ENCODE measurements around the gene PRKAG3.

PRKAG3 gene

DNA sequence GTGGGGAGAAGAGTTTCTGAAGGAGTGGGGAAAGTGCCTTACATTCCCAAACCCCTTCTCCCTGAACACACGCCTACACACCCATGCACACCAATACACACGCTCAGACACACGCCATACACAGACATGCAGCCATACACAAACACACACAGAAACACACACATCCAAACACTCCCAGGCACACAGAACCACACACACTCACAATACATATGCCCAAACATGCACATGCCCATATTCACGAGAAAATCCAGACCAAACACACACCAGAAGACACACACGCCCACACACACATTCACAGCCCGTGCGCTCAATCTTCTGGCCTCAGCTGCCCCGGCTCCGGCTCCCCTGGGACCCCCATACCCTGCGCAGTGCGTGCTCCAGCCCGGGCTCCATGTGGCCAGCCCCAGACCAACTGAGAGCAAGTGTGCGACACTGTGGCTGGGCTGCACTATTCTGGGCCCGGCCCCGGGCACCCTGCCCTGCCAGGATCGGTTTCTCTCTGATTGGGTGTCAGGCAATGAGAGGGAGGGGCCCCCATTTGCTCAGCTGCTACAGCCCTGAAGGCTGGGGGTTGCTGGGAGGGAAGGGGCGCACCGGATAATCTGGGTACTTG lies at the start of gene PRKAG3:
TSS of gene PRKAG3 (minus strand) at position 426 of the 613 bp plus-strand sequence.
- DNase-seq = no peak

DNA sequence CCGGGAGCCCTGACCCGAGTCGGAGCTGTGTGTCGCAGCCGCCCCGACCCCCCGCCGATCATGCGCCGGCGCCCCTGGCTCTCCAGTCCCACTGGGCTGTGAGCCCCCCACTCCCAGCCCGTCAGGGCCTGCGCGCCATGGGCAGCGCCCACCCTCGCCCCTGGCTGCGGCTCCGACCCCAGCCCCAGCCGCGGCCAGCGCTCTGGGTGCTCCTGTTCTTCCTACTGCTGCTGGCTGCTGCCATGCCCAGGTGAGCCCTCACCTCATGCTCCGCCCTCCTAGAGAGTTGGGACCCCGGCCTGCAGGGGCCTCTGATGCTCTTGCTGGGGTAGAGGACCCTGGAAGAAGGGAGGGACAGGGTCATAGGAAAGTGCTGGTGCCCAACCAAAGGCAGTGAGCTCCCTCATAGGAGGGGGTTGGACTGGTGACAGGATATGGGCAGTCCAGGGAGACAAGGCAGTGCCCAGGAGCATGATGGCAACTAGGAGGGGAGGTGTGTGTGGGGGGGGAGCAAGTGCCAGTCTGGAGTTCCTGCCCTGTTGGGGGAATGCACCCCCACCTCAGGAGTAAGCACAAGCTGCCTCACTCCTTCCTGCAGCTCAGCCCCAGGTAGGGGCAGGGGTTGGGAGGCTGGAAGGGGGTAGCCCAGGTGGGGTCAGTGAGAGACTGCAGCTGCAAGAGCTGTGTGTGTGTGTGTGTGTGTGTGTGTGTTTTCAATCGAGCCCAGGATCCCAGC lies 49.4 kb upstream of the PRKAG3 start:
- no peak for DNase-seq

DNA sequence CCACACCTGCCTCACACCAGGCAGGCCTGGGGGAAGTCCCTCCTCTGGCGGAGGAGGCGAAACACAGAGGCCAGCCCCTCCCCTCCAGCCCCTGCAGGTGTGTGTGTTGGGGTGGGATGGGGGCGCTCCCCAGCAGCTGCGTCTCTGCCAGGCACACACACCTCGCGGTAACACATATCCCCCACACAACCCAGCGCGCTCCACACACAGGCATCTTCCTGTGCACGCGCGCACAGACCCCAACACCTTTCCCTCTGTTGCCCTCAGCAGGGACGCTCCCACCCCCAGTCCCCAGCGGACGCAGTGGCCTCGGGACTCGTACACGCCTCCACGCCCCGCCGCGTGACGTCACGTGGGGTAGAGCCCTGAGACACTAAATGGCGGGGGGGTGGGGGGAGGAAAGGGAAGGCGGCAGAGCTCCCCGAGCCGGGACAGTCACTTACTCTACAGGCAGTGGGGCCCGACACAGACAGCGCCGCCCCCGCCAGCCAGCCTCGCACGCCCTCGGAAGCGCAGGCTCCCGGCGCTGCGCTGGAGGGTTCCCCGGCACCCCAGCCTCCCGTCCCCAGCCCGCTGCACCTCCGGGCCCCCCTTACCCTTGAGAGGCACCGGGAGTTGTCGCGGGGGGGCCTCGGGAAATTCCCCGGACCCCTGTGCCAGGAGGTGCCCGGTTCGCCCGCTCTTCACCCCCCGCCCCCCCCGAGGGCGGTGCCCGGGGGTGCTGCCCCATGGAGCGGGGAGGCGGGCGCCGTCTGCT lies 48.7 kb upstream of the PRKAG3 start, which contains the start of gene WNT10A:
TSS of gene WNT10A (plus strand) at position 751 of the 757 bp plus-strand sequence. CDS start 144 bp downstream, outside the sequence.
- DNase-seq = peak; percentile 82

DNA sequence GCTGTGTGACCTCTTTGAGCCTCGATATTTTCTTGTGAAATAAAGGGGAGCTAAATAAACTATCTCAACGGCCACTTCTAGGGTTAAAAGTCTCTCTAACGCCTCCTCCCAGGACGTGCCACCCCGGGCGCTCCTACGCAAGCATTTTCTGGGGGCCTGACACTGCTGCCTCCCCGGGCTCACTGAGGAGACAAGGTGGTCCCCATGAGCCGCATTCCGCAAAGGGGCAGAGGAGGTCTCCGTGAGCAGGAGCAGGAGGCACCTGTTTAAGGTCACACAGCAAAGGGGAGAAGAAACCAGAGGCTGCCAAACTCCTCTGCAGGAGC lies 48.1 kb upstream of the PRKAG3 start:
- no peak for DNase-seq

DNA sequence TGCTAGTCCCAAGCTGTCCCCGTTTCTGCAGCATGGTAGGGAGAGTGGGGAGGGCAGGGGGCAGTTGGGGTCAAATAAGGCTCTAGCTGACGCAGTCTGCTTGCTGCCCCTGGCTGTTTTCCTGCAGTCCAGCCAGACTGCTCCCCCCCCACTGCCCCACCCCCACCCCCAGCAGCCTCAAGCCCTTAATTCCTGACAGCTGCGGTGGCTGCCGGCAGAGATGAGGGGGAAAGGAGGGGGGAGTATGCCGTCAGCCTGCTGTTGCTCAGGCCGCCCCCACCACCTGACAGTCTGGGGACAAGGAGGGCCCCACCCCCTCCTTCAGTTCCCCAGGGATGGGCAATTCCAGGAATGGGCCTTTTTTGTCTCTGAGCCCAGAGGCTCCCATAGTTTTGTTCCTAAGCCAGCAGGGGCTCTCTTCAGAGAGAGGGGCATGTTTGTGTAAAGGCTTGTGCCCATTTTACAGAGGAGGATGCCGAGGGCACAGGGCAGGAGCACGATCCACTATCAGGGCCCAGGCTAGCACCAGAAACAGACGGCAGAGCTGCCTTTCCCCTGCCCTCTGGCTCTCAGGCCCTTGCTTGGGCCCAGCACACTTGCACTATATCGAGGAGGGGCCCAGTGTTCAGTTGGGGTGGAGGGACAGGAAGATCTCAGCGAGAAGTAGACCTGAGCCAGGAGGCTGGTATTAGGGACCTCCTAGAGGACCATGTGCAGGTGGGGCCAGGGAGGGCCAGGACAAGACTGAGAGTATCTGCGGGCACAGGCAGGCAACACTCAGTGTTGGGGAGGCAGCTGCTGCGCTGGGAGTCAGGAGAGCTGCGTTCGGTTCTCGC lies 47.5 kb upstream of the PRKAG3 start:
- no peak for DNase-seq

DNA sequence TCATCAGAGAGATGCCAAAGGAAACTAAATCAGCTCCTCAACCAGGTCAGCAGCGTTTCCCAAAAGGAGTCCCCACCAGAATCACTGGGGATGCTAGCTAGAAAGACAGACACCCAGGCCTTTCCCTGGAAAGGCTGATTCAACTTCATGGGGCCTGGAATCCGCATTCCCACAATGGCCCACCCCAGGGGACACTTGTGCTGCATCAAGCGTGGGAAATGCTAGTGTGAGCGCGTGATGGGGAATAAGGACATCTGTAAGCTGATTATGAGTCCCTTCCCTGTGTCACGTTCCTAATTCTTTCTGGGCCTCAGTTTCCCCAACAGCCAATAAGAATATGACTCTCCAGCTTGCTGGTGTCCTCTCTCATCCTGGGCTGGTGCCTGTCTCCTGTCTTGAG lies 46.9 kb upstream of the PRKAG3 start:
- DNase-seq = no peak

DNA sequence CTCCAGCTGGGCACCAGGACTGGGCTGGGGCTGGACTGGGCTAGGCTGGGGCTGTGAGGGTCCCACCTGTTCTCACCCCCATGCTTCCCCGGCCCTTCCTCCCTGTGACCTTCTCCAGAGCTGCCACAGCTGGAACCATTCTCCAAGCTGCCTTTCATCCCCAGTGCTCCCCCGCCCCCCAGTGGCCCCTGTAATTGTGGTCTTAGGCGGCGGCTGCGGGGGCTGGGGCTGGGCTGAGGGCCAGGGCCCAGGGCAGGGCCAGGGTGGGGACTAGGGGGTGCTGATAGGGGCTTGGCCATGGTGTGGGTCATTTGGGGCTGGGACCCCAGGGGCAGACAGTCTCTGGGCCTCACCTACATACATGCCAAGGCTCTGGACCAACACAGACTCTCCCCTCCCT lies 46.3 kb upstream of the PRKAG3 start:
- no peak for DNase-seq

DNA sequence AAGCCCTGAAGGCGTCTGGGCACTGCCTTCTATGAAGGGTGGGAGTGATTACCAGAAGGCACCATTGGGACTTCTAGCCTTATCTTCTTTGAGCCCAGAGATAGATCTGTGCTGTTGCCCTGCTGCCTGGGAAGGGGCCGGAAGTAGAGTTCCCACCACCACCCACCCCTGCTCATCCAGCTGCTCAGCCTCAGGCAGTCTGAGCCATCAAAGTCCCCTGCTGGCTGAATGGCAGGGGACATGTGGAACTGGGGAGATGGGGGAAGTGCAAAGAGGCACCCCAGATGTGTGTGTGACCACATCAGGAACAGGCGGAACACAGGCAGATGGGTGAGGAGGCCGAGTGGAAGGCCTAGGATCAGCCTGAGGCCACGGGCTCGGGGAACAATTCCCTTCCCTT lies 45.7 kb upstream of the PRKAG3 start:
- DNase-seq = no peak

DNA sequence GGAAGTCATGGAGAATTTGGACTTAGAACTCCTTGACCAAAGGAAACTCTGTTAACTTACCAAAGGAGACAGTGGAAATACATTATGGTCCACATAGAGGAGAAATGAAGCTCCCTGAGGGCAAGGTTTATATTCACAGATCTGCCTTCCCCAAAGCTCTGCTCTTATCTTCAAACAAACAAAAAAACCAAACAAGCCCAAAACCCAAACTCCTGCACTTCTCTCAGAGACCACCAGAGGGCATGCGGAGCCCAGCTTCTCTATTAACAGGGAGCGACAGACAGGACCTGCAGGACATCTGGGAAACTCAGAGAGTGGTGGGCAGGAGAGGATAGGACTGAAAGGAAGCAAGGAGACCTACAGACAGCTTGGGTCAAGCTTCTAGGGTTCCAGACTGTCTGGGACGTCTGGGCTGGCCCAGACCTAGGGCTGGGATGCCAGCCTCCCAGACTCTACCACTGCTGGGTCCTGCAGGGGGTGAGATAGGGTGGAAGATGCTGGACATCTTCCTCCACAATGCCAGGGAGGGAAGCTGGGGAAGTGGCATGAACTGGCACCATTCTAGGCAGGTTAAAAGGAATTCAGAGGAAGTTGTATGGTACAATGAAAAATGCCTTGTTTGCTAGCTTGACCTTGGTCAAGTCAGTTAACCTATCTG lies 45.1 kb upstream of the PRKAG3 start:
- DNase-seq = peak; percentile 70

DNA sequence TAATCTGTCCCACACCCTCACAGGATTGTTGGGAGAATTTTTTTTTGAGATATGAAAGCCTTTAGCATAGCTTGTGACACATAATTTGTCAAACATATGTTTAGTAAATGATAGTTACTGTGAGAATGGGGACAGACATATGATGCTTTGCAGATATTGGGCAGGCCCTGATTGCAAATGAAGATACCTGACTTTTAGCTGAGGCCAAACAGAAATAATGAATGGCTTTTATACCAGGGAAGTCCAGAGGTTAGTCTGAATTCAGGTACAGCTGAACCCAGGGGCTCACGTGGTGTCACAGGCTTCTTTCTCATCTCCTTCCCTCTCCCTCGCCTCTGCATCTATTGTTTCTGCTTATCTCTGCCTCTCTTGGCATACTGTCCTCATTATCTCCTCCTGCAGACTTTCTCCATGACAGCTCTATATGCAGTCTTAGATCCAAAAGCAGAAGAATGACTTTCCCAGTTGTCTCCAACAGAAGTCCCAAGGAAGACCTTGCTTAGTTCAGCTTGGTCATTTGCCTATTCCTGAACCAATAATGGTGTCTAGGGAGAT lies 44.2 kb upstream of the PRKAG3 start:
- no peak for DNase-seq

DNA sequence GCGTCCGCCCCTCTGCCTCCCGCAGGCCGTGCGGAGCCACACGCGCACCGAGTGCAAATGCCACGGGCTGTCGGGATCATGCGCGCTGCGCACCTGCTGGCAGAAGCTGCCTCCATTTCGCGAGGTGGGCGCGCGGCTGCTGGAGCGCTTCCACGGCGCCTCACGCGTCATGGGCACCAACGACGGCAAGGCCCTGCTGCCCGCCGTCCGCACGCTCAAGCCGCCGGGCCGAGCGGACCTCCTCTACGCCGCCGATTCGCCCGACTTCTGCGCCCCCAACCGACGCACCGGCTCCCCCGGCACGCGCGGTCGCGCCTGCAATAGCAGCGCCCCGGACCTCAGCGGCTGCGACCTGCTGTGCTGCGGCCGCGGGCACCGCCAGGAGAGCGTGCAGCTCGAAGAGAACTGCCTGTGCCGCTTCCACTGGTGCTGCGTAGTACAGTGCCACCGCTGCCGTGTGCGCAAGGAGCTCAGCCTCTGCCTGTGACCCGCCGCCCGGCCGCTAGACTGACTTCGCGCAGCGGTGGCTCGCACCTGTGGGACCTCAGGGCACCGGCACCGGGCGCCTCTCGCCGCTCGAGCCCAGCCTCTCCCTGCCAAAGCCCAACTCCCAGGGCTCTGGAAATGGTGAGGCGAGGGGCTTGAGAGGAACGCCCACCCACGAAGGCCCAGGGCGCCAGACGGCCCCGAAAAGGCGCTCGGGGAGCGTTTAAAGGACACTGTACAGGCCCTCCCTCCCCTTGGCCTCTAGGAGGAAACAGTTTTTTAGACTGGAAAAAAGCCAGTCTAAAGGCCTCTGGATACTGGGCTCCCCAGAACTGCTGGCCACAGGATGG lies 42.0 kb upstream of the PRKAG3 start:
- DNase-seq = no peak

DNA sequence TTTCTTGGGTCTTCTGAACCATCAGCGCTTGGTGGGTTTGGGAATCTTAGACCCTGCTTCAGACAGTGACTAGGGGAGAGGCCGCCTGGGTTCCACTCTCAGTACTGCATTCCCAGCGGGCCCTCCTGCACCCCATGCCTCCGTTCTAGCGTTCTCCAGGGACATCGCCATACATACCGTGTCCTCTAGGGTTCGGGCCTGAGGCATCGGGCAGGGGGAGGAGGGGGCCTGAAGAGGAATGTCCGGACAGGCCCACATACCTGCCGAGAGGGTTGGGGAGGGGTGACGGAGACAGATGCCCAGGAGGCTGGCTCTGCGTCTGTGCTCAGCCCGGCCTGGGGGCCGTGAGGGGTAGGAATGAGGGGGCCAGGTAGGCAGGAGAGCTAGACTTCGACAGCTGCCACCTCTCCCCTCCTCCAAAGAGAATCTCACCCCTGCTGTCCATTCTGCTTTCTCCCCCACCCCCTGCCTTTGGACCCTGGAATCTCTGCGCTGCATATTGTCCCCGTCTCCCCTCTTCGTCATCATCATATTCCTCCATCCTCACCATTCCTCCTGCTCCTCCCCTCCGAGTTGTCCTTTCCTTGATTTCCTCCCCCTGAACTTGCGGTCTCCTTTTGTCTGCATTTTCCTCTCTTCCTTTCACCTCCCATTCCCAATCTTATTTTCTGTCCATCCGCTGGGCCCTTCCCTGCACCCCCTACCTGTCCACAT lies 41.2 kb upstream of the PRKAG3 start:
- DNase-seq = no peak

DNA sequence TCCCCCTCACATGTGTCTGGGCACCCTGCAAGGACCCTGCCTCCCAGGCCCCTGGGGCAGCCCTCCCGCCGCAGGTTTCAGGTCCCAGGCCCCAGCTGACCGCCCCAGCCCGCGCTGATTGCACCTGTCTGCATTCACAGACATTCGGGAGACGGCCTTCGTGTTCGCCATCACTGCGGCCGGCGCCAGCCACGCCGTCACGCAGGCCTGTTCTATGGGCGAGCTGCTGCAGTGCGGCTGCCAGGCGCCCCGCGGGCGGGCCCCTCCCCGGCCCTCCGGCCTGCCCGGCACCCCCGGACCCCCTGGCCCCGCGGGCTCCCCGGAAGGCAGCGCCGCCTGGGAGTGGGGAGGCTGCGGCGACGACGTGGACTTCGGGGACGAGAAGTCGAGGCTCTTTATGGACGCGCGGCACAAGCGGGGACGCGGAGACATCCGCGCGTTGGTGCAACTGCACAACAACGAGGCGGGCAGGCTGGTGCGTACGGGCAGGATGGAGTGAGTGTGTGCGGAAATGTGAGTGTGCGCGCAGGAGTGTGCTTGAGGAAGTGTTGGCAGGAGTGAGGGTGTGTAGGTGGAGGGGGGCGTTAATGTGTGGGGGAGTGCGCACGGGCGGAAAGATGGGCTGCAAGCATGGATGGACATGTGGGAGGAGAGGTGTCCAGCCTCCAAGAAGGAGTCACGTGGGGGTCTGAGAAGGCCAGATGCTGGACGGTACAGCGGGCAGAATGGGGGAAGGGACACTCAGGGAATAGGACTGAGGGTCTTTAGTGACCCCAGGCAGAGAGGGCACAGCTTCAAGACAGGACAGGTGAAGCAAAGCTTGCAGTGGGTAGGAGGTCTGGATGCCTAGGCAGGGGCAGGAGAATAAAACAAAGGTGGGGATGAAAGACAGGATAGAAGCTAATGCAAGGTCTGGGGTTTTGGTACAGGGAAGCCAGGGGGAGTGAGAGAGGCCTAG lies 40.0 kb upstream of the PRKAG3 start:
- no peak for DNase-seq

DNA sequence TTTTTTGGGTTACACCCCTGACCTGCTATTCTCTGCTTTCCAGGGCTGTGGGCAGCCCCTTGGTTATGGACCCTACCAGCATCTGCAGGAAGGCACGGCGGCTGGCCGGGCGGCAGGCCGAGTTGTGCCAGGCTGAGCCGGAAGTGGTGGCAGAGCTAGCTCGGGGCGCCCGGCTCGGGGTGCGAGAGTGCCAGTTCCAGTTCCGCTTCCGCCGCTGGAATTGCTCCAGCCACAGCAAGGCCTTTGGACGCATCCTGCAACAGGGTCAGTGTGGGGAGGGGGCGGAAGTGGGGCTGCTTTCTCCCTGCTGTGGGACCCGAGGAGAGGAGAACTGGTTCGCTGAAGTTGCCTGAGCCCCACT lies 39.4 kb upstream of the PRKAG3 start:
- DNase-seq = no peak

DNA sequence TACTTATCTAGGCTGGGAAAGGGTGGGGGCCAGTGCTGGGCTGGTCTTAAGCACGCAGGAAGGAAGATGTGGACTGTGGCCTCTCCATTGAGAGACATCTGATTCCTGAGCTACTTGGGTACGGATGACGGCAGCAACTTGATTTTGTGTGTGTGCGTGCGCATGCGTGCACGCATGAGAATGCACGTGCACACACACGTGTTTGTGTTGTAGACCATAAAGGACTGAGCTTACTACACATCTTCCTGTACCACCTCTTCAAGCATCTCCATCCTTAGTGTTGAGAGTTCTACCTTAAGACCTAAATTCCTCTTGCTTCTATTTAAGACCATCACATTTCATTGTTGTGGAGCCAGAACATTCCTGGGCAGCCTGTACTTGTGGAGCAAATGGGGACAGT lies 37.5 kb upstream of the PRKAG3 start:
- no peak for DNase-seq

DNA sequence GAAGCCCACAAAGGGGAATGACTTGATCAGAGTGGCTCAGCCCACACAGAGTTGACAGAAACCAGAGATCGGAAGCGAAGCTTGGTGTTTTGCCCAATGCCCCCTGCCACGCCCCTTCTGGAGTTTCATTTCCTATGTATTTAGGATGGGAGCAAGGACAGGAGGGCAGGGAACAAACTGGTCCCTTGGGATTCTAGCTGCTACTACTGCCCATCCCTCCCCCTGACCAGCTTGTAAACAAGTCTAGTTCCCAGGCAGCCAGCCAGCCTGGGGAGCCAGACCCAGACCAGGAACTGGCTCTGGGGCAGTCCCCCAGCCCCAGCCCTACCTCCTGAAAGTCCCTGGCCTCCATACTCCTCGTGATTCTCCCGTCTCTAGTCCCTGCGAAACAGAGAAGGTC lies 36.3 kb upstream of the PRKAG3 start:
- DNase-seq = no peak

DNA sequence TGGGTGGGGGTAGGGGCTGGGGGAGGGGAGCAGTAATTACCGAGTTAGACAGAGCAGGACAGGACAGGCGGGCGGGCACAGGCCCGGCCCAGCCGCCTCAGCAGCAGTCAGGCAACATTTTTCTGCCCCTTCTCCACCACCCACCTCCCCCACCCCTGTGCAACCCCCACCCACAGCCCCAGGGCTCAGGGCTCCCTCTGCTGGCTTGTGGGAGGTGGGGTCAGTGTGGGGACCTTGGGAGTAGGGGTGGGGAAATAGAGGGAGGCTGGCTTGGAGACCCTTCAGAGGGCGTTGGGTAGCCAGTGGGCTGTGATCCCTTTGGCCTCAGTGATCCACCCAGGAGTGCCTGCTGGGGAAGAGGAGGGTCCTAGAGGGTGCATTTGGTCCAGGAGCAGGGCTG lies 34.4 kb upstream of the PRKAG3 start:
- DNase-seq = no peak

DNA sequence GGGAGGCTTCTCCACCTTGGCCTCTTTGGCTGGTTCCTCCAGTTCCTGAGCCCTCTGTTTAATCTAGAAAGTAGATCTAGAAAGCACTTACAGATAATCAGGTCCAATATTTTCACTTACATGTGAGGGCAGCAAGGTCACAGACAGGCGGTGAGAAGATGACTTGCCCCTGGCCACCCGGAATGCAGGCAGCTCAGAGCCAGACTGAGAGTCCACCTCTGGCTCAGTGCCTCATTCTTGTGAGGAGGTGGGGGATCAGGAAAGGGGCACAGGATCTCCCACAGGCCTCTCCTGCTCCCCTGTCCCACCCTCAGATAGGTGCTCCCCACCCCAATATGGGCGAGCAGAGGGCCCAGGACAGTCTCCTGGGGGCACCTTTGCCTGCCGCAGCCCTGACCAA lies 33.8 kb upstream of the PRKAG3 start:
- no peak for DNase-seq

DNA sequence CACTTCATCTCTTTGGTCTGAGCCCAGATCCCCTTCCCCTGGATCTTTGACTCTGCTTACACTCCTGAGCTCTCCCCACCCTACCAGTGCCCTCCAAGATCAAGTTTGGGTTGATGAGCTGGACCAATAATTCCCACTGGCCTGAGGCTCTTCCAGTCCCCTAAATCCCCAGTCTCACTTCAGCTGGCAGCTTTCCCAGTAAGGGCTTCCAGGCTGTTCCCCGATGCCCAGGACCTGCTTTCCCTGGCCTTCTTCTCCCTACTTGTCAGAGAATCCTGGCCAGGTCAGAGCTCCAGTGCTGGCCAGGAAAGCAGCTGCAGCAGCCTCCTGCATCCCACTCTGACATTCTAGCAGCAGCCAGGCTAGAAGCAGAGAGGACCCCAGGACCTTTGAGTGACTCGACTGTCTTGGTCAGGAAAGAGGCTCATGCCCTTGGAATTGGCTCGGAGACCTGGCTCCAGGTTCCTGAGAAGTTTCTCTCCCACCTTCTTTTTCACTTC lies 31.5 kb upstream of the PRKAG3 start:
- DNase-seq = no peak

Measured in activated T-cell treated with anti-CD3 and anti-CD28 coated beads for 4 hours (primary cell).